Activated T-cell treated with anti-CD3 and anti-CD28 coated beads, Interleukin-2, amount 50 U/mL, for 72 hours (primary cell): ENCODE data around the gene BEAN1. TPM values are rescaled to one million over a fixed set of nuclear protein-coding genes. Genes with fewer than 3 reads are reported as not detected.

Experiments
- ATAC-seq, 2 donors: fragments of 150-1000 bp; cut with Tn5 transposase; replicated peaks in 1 of 2; 2 replicates each; pipeline ENCODE4 v1.10.0; 2021; ENCODE audit warnings: moderate library complexity in 2 of 2, mild to moderate bottlenecking in 1 of 2
- DNase-seq, 2 donors: peaks; one replicate each; pipeline ENCODE4 v3.0.0; 2021 to 2022; ENCODE audit warnings: mixed read lengths in 1 of 2
- H3K27ac Mint-ChIP-seq: one replicate; pipeline ENCODE4 v1.8.0; 2022; ENCODE audit warnings: mild to moderate bottlenecking, moderate library complexity, mixed read lengths
- H3K27me3 Mint-ChIP-seq: one replicate; pipeline ENCODE4 v1.8.0; 2022; ENCODE audit warnings: low read depth, mixed read lengths
- H3K36me3 Mint-ChIP-seq, 2 donors: one replicate each; pipeline ENCODE4 v1.8.0; 2022; ENCODE audit warnings: mixed read lengths in 2 of 2, mild to moderate bottlenecking in 1 of 2; ENCODE audit not compliant: insufficient read depth in 2 of 2
- H3K4me1 Mint-ChIP-seq: one replicate; pipeline ENCODE4 v1.8.0; 2022; ENCODE audit warnings: low read depth, mixed read lengths
- H3K4me3 Mint-ChIP-seq, 2 donors: one replicate each; pipeline ENCODE4 v1.8.0; 2022; ENCODE audit warnings: mild to moderate bottlenecking in 2 of 2, mixed read lengths in 2 of 2, moderate library complexity in 2 of 2
- H3K9me3 Mint-ChIP-seq, 2 donors: one replicate each; pipeline ENCODE4 v1.8.0; 2022; ENCODE audit warnings: mixed read lengths in 2 of 2
- total RNA-seq, 2 donors: library from RNA; stranded (reverse); gene quantifications; one replicate each; pipeline ENCODE4 v1.2.3, GENCODE V29; 2022

The BEAN1 gene
- not detected for total RNA-seq

- H3K36me3 Mint-ChIP-seq, result no peaks in the 10 kb centered on the region
- no peak within 1 kb of the TSS for H3K27ac Mint-ChIP-seq
- ATAC-seq (peak; percentile 60 to 69), DNase-seq (peak; percentile 19 to 29)
- no peaks in the 10 kb centered on the region for H3K9me3 Mint-ChIP-seq
- peak within 1 kb of the TSS; percentile 21 to 59 for H3K4me3 Mint-ChIP-seq
- peaks cover 8% of the 10 kb centered on the region for H3K4me1 Mint-ChIP-seq
- peaks cover 83% of the 10 kb centered on the region for H3K27me3 Mint-ChIP-seq
Observed at GRCh38 chr16:66427036-66427860, at the start of gene BEAN1. TSS of gene BEAN1 (plus strand) at chr16:66427295. CDS start at chr16:66437677, 10,382 bp downstream.

DNA sequence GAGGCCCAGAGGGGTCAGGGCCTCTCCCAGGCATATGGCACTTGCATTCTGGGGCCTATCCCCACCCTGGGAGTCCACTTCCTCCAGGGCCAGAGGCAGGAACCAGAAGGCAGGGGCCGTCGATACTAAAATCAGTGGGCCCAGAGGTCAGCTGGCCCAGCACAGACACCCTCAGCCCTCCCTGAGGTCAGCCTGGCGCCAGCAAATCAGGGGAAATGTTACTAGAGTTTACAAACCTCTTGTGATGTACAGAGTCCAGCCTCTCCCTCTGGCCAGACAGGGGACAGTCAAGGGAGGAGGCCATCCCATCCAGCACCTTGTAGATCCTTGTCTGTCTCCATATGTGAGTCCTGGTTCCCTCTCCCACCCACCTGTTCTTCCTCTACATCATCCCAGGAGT, 49.8 kb upstream of the BEAN1 start:
- Mint-ChIP-seq H3K36me3 (peaks cover 0 to 3% of the 10 kb centered on the region in 2 donors), H3K27ac (no peak overlapping the region), H3K9me3 (peaks cover 10 to 11% of the 10 kb centered on the region in 2 donors), H3K4me3 (no peak overlapping the region), H3K4me1 (no peaks in the 10 kb centered on the region), H3K27me3 (no peaks in the 10 kb centered on the region)
- DNase-seq (no peak), ATAC-seq (no peak)

DNA sequence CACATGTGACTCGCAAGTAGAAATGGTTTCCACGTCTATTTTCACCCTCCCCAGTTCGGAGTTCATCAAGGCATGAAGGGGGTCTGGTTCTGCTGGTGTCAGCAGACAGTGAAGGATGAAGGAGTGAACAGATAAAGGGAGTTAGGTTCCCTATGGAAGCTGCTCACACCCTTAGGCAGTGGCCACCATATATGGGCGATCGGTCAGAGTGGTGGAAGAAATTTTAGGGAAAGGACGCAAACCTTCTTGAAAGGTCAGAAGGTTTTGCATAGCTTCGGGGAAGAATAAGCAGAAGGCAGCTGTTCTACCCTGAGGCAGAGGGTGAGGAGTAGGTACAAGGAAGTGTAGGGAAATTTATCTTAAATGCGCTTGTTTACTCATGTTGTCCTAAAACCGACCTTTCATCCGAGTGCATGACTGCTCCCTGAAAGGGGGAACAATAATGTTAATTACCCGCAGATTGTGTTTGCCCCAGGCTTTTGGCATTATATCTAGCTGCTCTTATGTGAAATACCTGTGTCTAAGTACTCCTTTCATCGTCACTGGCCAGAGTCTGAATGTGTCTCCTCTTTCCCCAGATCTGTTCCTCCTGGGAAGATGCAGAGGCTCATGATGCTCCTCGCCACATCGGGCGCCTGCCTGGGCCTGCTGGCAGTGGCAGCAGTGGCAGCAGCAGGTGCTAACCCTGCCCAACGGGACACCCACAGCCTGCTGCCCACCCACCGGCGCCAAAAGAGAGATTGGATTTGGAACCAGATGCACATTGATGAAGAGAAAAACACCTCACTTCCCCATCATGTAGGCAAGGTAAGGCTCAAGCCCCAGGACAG, 48.1 kb upstream of the BEAN1 start:
- DNase-seq, result no peak
- ATAC-seq, result no peak
- Mint-ChIP-seq H3K4me3 (no peak overlapping the region), H3K27ac (peak overlapping the region; percentile 29), H3K27me3 (no peaks in the 10 kb centered on the region), H3K36me3 (peaks cover 0 to 3% of the 10 kb centered on the region in 2 donors), H3K9me3 (peaks cover 10 to 11% of the 10 kb centered on the region in 2 donors), H3K4me1 (no peaks in the 10 kb centered on the region)

- H3K4me3 Mint-ChIP-seq, result no peak overlapping the region
- H3K4me1 Mint-ChIP-seq, result no peaks in the 10 kb centered on the region
- H3K9me3 Mint-ChIP-seq, result peaks cover 10 to 11% of the 10 kb centered on the region in 2 donors
- peaks cover 0 to 3% of the 10 kb centered on the region in 2 donors for H3K36me3 Mint-ChIP-seq
- H3K27ac Mint-ChIP-seq, result peak overlapping the region; percentile 29
- no peaks in the 10 kb centered on the region for H3K27me3 Mint-ChIP-seq
- ATAC-seq (no peak), DNase-seq (no peak)
Observed at GRCh38 chr16:66379571-66379941, 47.5 kb upstream of the BEAN1 start.

- ATAC-seq, result no peak
- Mint-ChIP-seq H3K9me3 (peaks cover 10 to 11% of the 10 kb centered on the region in 2 donors), H3K4me3 (no peak overlapping the region)
Observed at GRCh38 chr16:66380421-66380820, 46.7 kb upstream of the BEAN1 start.

GRCh38 chr16:66381585-66382170, 45.4 kb upstream of the BEAN1 start:
- Mint-ChIP-seq H3K9me3 (peaks cover 10 to 11% of the 10 kb centered on the region in 2 donors), H3K4me1 (no peaks in the 10 kb centered on the region), H3K27me3 (no peaks in the 10 kb centered on the region), H3K27ac (no peak overlapping the region), H3K36me3 (peaks cover 0 to 3% of the 10 kb centered on the region in 2 donors), H3K4me3 (no peak overlapping the region)
- DNase-seq, result no peak
- no peak for ATAC-seq

More at GRCh38 chr16:66380421-66380820, 46.7 kb upstream of the BEAN1 start:
- DNase-seq, result no peak
- no peaks in the 10 kb centered on the region for H3K4me1 Mint-ChIP-seq
- H3K36me3 Mint-ChIP-seq, result peaks cover 0 to 3% of the 10 kb centered on the region in 2 donors
- no peaks in the 10 kb centered on the region for H3K27me3 Mint-ChIP-seq
- H3K27ac Mint-ChIP-seq, result no peak overlapping the region

GRCh38 chr16:66382171-66382965, 44.7 kb upstream of the BEAN1 start:
- Mint-ChIP-seq H3K36me3 (peaks cover 0 to 3% of the 10 kb centered on the region in 2 donors), H3K9me3 (peaks cover 10 to 11% of the 10 kb centered on the region in 2 donors), H3K4me1 (no peaks in the 10 kb centered on the region), H3K27ac (no peak overlapping the region), H3K27me3 (no peaks in the 10 kb centered on the region), H3K4me3 (no peak overlapping the region)
- DNase-seq, result no peak
- no peak for ATAC-seq

DNA sequence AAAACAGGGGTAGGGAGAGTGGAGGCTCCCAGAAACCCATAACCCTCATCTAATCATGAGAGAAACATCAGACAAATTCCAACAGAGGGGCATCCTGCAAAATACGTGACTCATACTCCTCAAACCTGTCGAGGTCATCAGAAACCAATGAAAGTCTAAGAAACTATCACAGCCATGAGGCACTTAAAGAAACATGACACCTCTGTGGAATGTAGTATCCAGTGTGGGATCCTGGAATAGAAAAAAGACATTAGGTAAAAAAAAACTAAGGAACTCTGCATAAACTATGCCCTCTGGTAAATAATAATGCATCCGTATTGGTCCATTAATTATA, 44.2 kb upstream of the BEAN1 start:
- no peaks in the 10 kb centered on the region for H3K27me3 Mint-ChIP-seq
- no peak for DNase-seq
- ATAC-seq, result no peak

DNA sequence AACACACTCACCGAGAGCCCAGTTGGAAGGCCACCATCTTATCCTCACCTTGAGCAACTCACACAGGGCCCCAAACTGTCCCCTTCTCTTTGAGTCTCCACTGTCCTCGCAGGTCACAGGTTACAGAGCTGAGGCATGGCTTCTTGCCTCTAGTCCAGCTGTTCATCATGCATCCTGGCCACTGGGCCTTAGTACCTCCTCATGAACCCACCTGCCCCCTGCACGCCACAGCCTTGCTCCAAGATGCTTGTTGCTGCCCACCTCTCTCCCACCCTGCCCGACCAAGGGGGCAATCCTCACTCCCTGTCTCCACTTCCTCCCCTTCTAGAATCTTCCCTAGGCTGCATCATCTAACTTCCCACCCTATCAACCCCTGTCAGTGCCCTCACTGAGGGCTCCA, 43.5 kb upstream of the BEAN1 start:
- peaks cover 10 to 11% of the 10 kb centered on the region in 2 donors for H3K9me3 Mint-ChIP-seq
- DNase-seq (no peak), ATAC-seq (no peak)
- no peak overlapping the region for H3K27ac Mint-ChIP-seq
- H3K4me1 Mint-ChIP-seq, result no peaks in the 10 kb centered on the region
- H3K4me3 Mint-ChIP-seq, result no peak overlapping the region
- H3K36me3 Mint-ChIP-seq, result peaks cover 0 to 3% of the 10 kb centered on the region in 2 donors
- no peaks in the 10 kb centered on the region for H3K27me3 Mint-ChIP-seq

More for the DNA sequence above, 44.2 kb upstream of the BEAN1 start:
- peaks cover 0 to 3% of the 10 kb centered on the region in 2 donors for H3K36me3 Mint-ChIP-seq
- peaks cover 10 to 11% of the 10 kb centered on the region in 2 donors for H3K9me3 Mint-ChIP-seq
- no peaks in the 10 kb centered on the region for H3K4me1 Mint-ChIP-seq
- no peak overlapping the region for H3K4me3 Mint-ChIP-seq
- H3K27ac Mint-ChIP-seq, result no peak overlapping the region

GRCh38 chr16:66385415-66385814, 41.7 kb upstream of the BEAN1 start:
- DNase-seq, result no peak
- Mint-ChIP-seq H3K36me3 (peaks cover 0 to under 1% of the 10 kb centered on the region in 2 donors), H3K4me3 (no peak overlapping the region), H3K9me3 (peaks cover 3% of the 10 kb centered on the region in 2 donors), H3K27ac (no peak overlapping the region), H3K27me3 (no peaks in the 10 kb centered on the region), H3K4me1 (no peaks in the 10 kb centered on the region)
- no peak for ATAC-seq

GRCh38 chr16:66386629-66387622, 40.2 kb upstream of the BEAN1 start:
- Mint-ChIP-seq H3K4me3 (no peak overlapping the region), H3K4me1 (no peaks in the 10 kb centered on the region), H3K9me3 (no peaks in the 10 kb centered on the region), H3K36me3 (no peaks in the 10 kb centered on the region), H3K27ac (no peak overlapping the region), H3K27me3 (no peaks in the 10 kb centered on the region)
- DNase-seq (no peak), ATAC-seq (no peak)
